H1 (cell line): ENCODE results near the gene RBFOX1. TPM values are rescaled to one million over a fixed set of nuclear protein-coding genes. Genes with fewer than 3 reads are reported as not detected.

Source experiments
- CTCF ChIA-PET: fragments of 300-600 bp; sonication (Branson Sonifier 250); formaldehyde crosslinking; loops from one replicate; lab custom pipeline; 2021; ENCODE audit not compliant: partially characterized antibody; lab: Charles Lee
- POLR2A ChIA-PET: fragments of 300-600 bp; sonication (Branson Sonifier 250); formaldehyde crosslinking; loops from one replicate; lab custom pipeline; 2021; ENCODE audit warnings: inconsistent platforms; ENCODE audit not compliant: partially characterized antibody; lab: Charles Lee
- DNase-seq, 2 experiments: peaks; one replicate each; pipeline versions ENCODE4 v3.0.0 to v3.0.0-alpha.2; 2010 to 2022; ENCODE audit warnings: low spot score in 2 of 2, low read depth in 1 of 2, mixed read lengths in 1 of 2
- FAIRE-seq: peaks from 2 replicates; lab custom pipeline; 2011; peaks lifted over from hg19 to GRCh38; lab: Jason Lieb, UNC
- H2AFZ ChIP-seq: 2 replicates; pipeline ENCODE4 v1.8.1; 2012; ENCODE audit warnings: low read length, inconsistent platforms
- H2AK5ac ChIP-seq: 2 replicates; pipeline ENCODE4 v1.6.1; 2013; ENCODE audit warnings: low read depth, low read length
- H2BK120ac ChIP-seq: replicated peaks from 2 replicates; pipeline ENCODE3; 2013; ENCODE audit warnings: low read depth, low read length, inconsistent platforms
- H2BK12ac ChIP-seq: 2 replicates; pipeline ENCODE4 v1.6.1; 2013; ENCODE audit warnings: low read depth, low read length
- H2BK15ac ChIP-seq: 2 replicates; pipeline ENCODE4 v1.6.1; 2013; ENCODE audit warnings: low read length
- H2BK20ac ChIP-seq: 2 replicates; pipeline ENCODE4 v1.6.1; 2013; ENCODE audit warnings: low read length
- H2BK5ac ChIP-seq: 2 replicates; pipeline ENCODE4 v1.6.1; 2013; ENCODE audit warnings: low read depth, low read length
- H3K14ac ChIP-seq: 2 replicates; pipeline ENCODE4 v1.6.1; 2013; ENCODE audit warnings: inconsistent platforms; ENCODE audit not compliant: insufficient read length
- H3K18ac ChIP-seq: 2 replicates; pipeline ENCODE4 v1.6.1; 2013; ENCODE audit warnings: low read length; ENCODE audit errors: extremely low read depth
- H3K23ac ChIP-seq: 2 replicates; pipeline ENCODE4 v1.6.1; 2013; ENCODE audit warnings: inconsistent platforms; ENCODE audit not compliant: insufficient read length
- H3K23me2 ChIP-seq: 2 replicates; pipeline ENCODE4 v1.6.1; 2013; ENCODE audit warnings: low read depth, low read length
- H3K27ac ChIP-seq: 2 replicates; pipeline ENCODE4 v1.6.1; 2011; ENCODE audit warnings: low read depth, low read length, inconsistent platforms
- H3K27me3 ChIP-seq, 4 experiments: replicated peaks in 1 of 4; 1 replicate in 1 of 4; 2 replicates in 3 of 4; pipeline versions ENCODE4 v1.6.1 to v1.8.1; 2011 to 2013; ENCODE audit warnings: low read length in 3 of 4, mild to moderate bottlenecking in 3 of 4, inconsistent platforms in 2 of 4, mixed read lengths in 2 of 4, moderate library complexity in 1 of 4; ENCODE audit not compliant: control insufficient read depth in 3 of 4, insufficient read depth in 3 of 4; ENCODE audit errors: extremely low read depth in 1 of 4
- H3K36me3 ChIP-seq, 4 experiments: 2 replicates each; pipeline versions ENCODE4 v1.6.1 to v1.8.1; 2011 to 2013; ENCODE audit warnings: mild to moderate bottlenecking in 4 of 4, low read length in 3 of 4, moderate library complexity in 2 of 4, control low read depth in 1 of 4, inconsistent platforms in 1 of 4; ENCODE audit not compliant: insufficient read depth in 4 of 4, control insufficient read depth in 2 of 4
- H3K4ac ChIP-seq: replicated peaks from 2 replicates; pipeline ENCODE3; 2013; ENCODE audit warnings: low read length, low read depth, mixed read lengths, inconsistent platforms; ENCODE audit not compliant: insufficient read length
- H3K4me1 ChIP-seq, 4 experiments: replicated peaks in 1 of 4; 1 replicate in 1 of 4; 2 replicates in 3 of 4; pipeline versions ENCODE4 v1.6.1 to v1.8.1; 2011 to 2013; ENCODE audit warnings: low read length in 3 of 4, inconsistent platforms in 2 of 4, mixed read lengths in 1 of 4; ENCODE audit not compliant: insufficient read depth in 4 of 4, control insufficient read depth in 3 of 4
- H3K4me2 ChIP-seq, 2 experiments: 2 replicates each; pipeline versions ENCODE4 v1.6.1 to v1.8.1; 2011 to 2013; ENCODE audit warnings: low read depth in 2 of 2, low read length in 2 of 2, control low read depth in 1 of 2, inconsistent platforms in 1 of 2, mild to moderate bottlenecking in 1 of 2; ENCODE audit not compliant: insufficient read depth in 1 of 2
- H3K4me3 ChIP-seq, 4 experiments: fragments of 200-600, 300-600 bp in 1 of 4; sonication (generic), shearing (Covaris generic), sonication (Bioruptor Twin) in 1 of 4; 2 replicates each; pipeline versions ENCODE4 v1.5.1 to v1.8.1; 2011 to 2016; ENCODE audit warnings: low read length in 4 of 4, low read depth in 3 of 4, control low read depth in 2 of 4, inconsistent platforms in 2 of 4, mild to moderate bottlenecking in 2 of 4, mixed read lengths in 1 of 4, moderate library complexity in 1 of 4; ENCODE audit not compliant: insufficient read depth in 2 of 4; ENCODE audit errors: extremely low read depth in 1 of 4
- H3K56ac ChIP-seq: replicated peaks from 2 replicates; pipeline ENCODE3; 2013; ENCODE audit warnings: low read depth, mild to moderate bottlenecking, mixed read lengths, low read length, inconsistent platforms; ENCODE audit not compliant: insufficient read length
- H3K79me1 ChIP-seq: 2 replicates; pipeline ENCODE4 v1.6.1; 2013; ENCODE audit warnings: low read depth, low read length, control low read depth
- H3K79me2 ChIP-seq, 2 experiments: 2 replicates each; pipeline versions ENCODE4 v1.6.1 to v1.8.1; 2012 to 2013; ENCODE audit warnings: low read length in 2 of 2, mild to moderate bottlenecking in 2 of 2, inconsistent platforms in 1 of 2; ENCODE audit not compliant: insufficient read depth in 2 of 2, control insufficient read depth in 1 of 2
- H3K9ac ChIP-seq, 4 experiments: replicated peaks in 1 of 4; 1 replicate in 1 of 4; 2 replicates in 3 of 4; pipeline versions ENCODE4 v1.6.1 to v1.8.1; 2011 to 2013; ENCODE audit warnings: low read depth in 3 of 4, low read length in 3 of 4, control low read depth in 2 of 4, mild to moderate bottlenecking in 2 of 4, moderate library complexity in 2 of 4, inconsistent platforms in 1 of 4; ENCODE audit errors: extremely low read depth in 1 of 4
- H3K9me3 ChIP-seq, 2 experiments: 2 replicates each; pipeline versions ENCODE4 v1.6.1 to v1.8.1; 2012 to 2013; ENCODE audit warnings: mild to moderate bottlenecking in 2 of 2, moderate library complexity in 2 of 2, control low read depth in 1 of 2, inconsistent platforms in 1 of 2, low read depth in 1 of 2, low read length in 1 of 2, mixed read lengths in 1 of 2; ENCODE audit not compliant: insufficient read depth in 2 of 2
- H4K20me1 ChIP-seq, 2 experiments: replicated peaks in 1 of 2; 2 replicates each; pipeline versions ENCODE3 to v1.8.1; 2011 to 2013; ENCODE audit warnings: inconsistent platforms in 2 of 2, low read length in 2 of 2, mild to moderate bottlenecking in 1 of 2; ENCODE audit not compliant: insufficient read depth in 2 of 2, control insufficient read depth in 1 of 2
- H4K5ac ChIP-seq: 2 replicates; pipeline ENCODE4 v1.6.1; 2013; ENCODE audit warnings: low read length, low read depth, mixed read lengths, inconsistent platforms; ENCODE audit not compliant: insufficient read length
- H4K8ac ChIP-seq: 2 replicates; pipeline ENCODE4 v1.8.0; 2013; ENCODE audit warnings: mild to moderate bottlenecking, moderate library complexity, low read length, inconsistent platforms; ENCODE audit not compliant: insufficient read depth; ENCODE audit errors: extremely low read depth
- H4K91ac ChIP-seq: replicated peaks from 2 replicates; pipeline ENCODE3; 2013; ENCODE audit warnings: low read length, mixed read lengths, inconsistent platforms; ENCODE audit not compliant: insufficient read length
- ATF2 ChIP-seq: IDR thresholded peaks from 2 replicates; pipeline ENCODE4 v1.6.1; 2012; ENCODE audit warnings: low read length, inconsistent platforms
- BACH1 ChIP-seq: IDR thresholded peaks from 2 replicates; pipeline ENCODE4 v1.6.1; 2012; ENCODE audit warnings: low read length, improper control_type of control experiment
- BCL11A ChIP-seq, 2 experiments: IDR thresholded peaks; one replicate each; pipeline ENCODE4 v1.6.1; 2011; ENCODE audit warnings: low read depth in 2 of 2, low read length in 2 of 2, mild to moderate bottlenecking in 2 of 2
- CHD2 ChIP-seq: IDR thresholded peaks from 2 replicates; pipeline ENCODE4 v1.6.1; 2012; ENCODE audit warnings: low read length, improper control_type of control experiment
- CTBP2 ChIP-seq: IDR thresholded peaks from 2 replicates; pipeline ENCODE4 v1.7.0; 2011; ENCODE audit warnings: borderline replicate concordance, mild to moderate bottlenecking, moderate library complexity, mixed read lengths, low read length; ENCODE audit not compliant: insufficient read depth, insufficient read length
- GABPA ChIP-seq: IDR thresholded peaks from 2 replicates; pipeline ENCODE4 v1.6.1; 2011; ENCODE audit warnings: mild to moderate bottlenecking, low read length, moderate library complexity, borderline replicate concordance; ENCODE audit not compliant: insufficient read depth
- GTF2F1 ChIP-seq: IDR thresholded peaks from 2 replicates; pipeline ENCODE4 v1.6.1; 2012; ENCODE audit warnings: low read depth, low read length, improper control_type of control experiment, borderline replicate concordance
- JUN ChIP-seq: IDR thresholded peaks from 2 replicates; pipeline ENCODE4 v1.6.1; 2011; ENCODE audit warnings: low read depth, mild to moderate bottlenecking, improper control_type of control experiment, low read length
- KDM5A ChIP-seq: fragments of 200-600 bp; IDR thresholded peaks from 2 replicates; pipeline ENCODE4 v1.7.1; 2012; ENCODE audit warnings: mild to moderate bottlenecking, low read length, inconsistent platforms, mixed read lengths
- RBBP5 ChIP-seq: IDR thresholded peaks from 2 replicates; pipeline ENCODE4 v1.7.1; 2012; ENCODE audit warnings: low read depth, mild to moderate bottlenecking, inconsistent platforms, low read length, moderate library complexity, borderline replicate concordance
- SIRT6 ChIP-seq: IDR thresholded peaks from one replicate; pipeline ENCODE4 v1.7.1; 2012; ENCODE audit warnings: low read length, inconsistent platforms
- SP4 ChIP-seq: IDR thresholded peaks from 2 replicates; pipeline ENCODE4 v1.6.1; 2012; ENCODE audit warnings: low read length, inconsistent platforms
- SUZ12 ChIP-seq: fragments of 200-600 bp; sonication (generic); IDR thresholded peaks from 2 replicates; pipeline ENCODE4 v1.6.1; 2012; ENCODE audit warnings: mild to moderate bottlenecking, inconsistent platforms, low read length, moderate library complexity, mixed read lengths
- TAF1 ChIP-seq: IDR thresholded peaks from 2 replicates; pipeline ENCODE4 v1.6.1; 2011; ENCODE audit warnings: mild to moderate bottlenecking, low read depth, low read length
- WGBS, 2 experiments: shearing (Covaris generic) in 1 of 2; methylation state at CpG; one replicate each; pipeline versions ENCODE4 v1.1.6 to v1.1.7; 2013 to 2015; ENCODE audit warnings: low lambda C conversion rate in 2 of 2, mixed read lengths in 2 of 2, inconsistent platforms in 1 of 2, low coverage in 1 of 2, missing lambda C conversion rate in 1 of 2; ENCODE audit not compliant: insufficient replicate concordance in 2 of 2, insufficient coverage in 1 of 2, insufficient read length in 1 of 2; ENCODE audit errors: extremely low coverage in 1 of 2, missing lambda C conversion rate in 1 of 2; 5-methylcytosine and 5-hydroxymethylcytosine counted together
- polyA plus RNA-seq, 7 experiments: library from polyadenylated mRNA; depleted of rRNA in 3 of 7; stranded (reverse) in 5 of 7; unstranded in 2 of 7; fragments of >200 nt in 5 of 7; fragments of 200-250 nt in 2 of 7; gene quantifications; 1 replicate in 5 of 7; 2 replicates in 1 of 7; 4 replicates in 1 of 7; pipeline versions ENCODE4 v1.2.1 to v1.2.3, GENCODE V29; 2011 to 2013; ENCODE audit warnings: missing spikeins in 2 of 7, mixed read lengths in 2 of 7
- total RNA-seq: library from RNA; stranded (reverse); fragmentation: NEBNext Ultra II Directional; extraction: Animal tissue kit (Norgen Biotek cat#: 25700); gene quantifications from 2 replicates; pipeline ENCODE4 v1.2.1, GENCODE V29; 2021

The RBFOX1 gene
- total and polyA plus RNA-seq, 2 of the 8 experiments (the other 6 are each of a cell fraction or from before 2014, with no cell fraction given), result 1.7 to 2.8 TPM

- H2BK20ac ChIP-seq, result no peak overlapping the region
- 98% methylated on average over 3 of the region's 3 CpGs; no CpG with 5 or more reads in 1 of the 2 experiments for WGBS, 2 experiments
- H3K18ac ChIP-seq, result no peak overlapping the region
- no peak overlapping the region for H4K5ac ChIP-seq
- no peak overlapping the region for H2AK5ac ChIP-seq
- H3K4me3 ChIP-seq, result no peak overlapping the region
- no peak overlapping the region for H3K9ac ChIP-seq
- TF ChIP-seq GABPA (no peak), TAF1 (no peak), KDM5A (no peak), CHD2 (no peak), SIRT6 (no peak), GTF2F1 (no peak), CTBP2 (no peak), JUN (no peak), SUZ12 (no peak), BCL11A (IDR thresholded peaks at IDR 0.05; ENCODE audit: low read depth in 2 of 2, low read length in 2 of 2) (no peak), RBBP5 (no peak), ATF2 (no peak), BACH1 (no peak), SP4 (no peak)
- TF ChIP-seq, all 59 proteins: peak for 0
- Histone ChIP-seq H3K4ac (no peak overlapping the region), H2AFZ (no peak overlapping the region), H4K20me1 (no peaks in the 10 kb centered on the region), H4K91ac (no peak overlapping the region), H3K4me1 (no peaks in the 10 kb centered on the region), H3K27ac (no peak overlapping the region), H3K9me3 (peaks cover 3 to 6% of the 10 kb centered on the region in 2 experiments), H3K23ac (no peak overlapping the region), H2BK5ac (no peak overlapping the region), H3K14ac (no peak overlapping the region), H3K4me2 (no peak overlapping the region), H3K23me2 (peaks cover 2% of the 10 kb centered on the region; the same call in 1 of the 2 replicates), H2BK12ac (no peak overlapping the region), H2BK15ac (no peak overlapping the region), H4K8ac (no peak overlapping the region), H2BK120ac (no peak overlapping the region), H3K56ac (no peak overlapping the region), H3K27me3 (no peaks in the 10 kb centered on the region), H3K79me2 (no peaks in the 10 kb centered on the region), H3K36me3 (no peaks in the 10 kb centered on the region), H3K79me1 (no peaks in the 10 kb centered on the region)
- DNase-seq (no peak), FAIRE-seq (no peak)
- CTCF ChIA-PET, result no interaction called here
- POLR2A ChIA-PET, result no interaction called here
Observed at GRCh38 chr16:7289299-7289698, 43.3 kb upstream of the RBFOX1 start.
